Osteoblast (primary cell): ENCODE data around the gene LMTK2. TPM values are rescaled to one million over a fixed set of nuclear protein-coding genes. Genes with fewer than 3 reads are reported as not detected.
A peak's percentile ranks its signal among the peaks of the same experiment; 100 is the strongest.

Experiments
- DNase-seq: peaks from one replicate; pipeline ENCODE4 v3.0.0; 2011; ENCODE audit warnings: low spot score, mixed read lengths; ENCODE audit not compliant: insufficient read length; ENCODE audit errors: missing footprints
- H2AFZ ChIP-seq: 2 replicates; pipeline ENCODE4 v1.6.0; 2011; ENCODE audit warnings: mild to moderate bottlenecking, low read length
- H3K27ac ChIP-seq: 2 replicates; pipeline ENCODE4 v1.5.1; 2011; ENCODE audit warnings: mild to moderate bottlenecking, low read depth, low read length, moderate library complexity
- H3K27me3 ChIP-seq: 2 replicates; pipeline ENCODE4 v1.6.0; 2012; ENCODE audit warnings: mild to moderate bottlenecking, control low read depth, inconsistent platforms, low read length, moderate library complexity; ENCODE audit not compliant: insufficient read depth
- H3K36me3 ChIP-seq: 2 replicates; pipeline ENCODE4 v1.5.1; 2011; ENCODE audit warnings: mild to moderate bottlenecking, low read length, control low read depth, moderate library complexity; ENCODE audit not compliant: insufficient read depth
- H3K4me1 ChIP-seq: 2 replicates; pipeline ENCODE4 v1.5.1; 2011; ENCODE audit warnings: mild to moderate bottlenecking, low read length, control low read depth, moderate library complexity; ENCODE audit not compliant: insufficient read depth
- H3K4me2 ChIP-seq: 2 replicates; pipeline ENCODE4 v1.6.0; 2011; ENCODE audit warnings: mild to moderate bottlenecking, low read length; ENCODE audit not compliant: insufficient read depth
- H3K4me3 ChIP-seq: fragments of 200-600 bp; sonication (generic); 3 replicates; pipeline ENCODE4 v1.5.1; 2012; ENCODE audit warnings: mild to moderate bottlenecking, low read length, inconsistent platforms; ENCODE audit not compliant: insufficient read depth
- H3K79me2 ChIP-seq: 2 replicates; pipeline ENCODE4 v1.6.0; 2012; ENCODE audit warnings: mild to moderate bottlenecking, low read length, control low read depth, inconsistent platforms; ENCODE audit not compliant: insufficient read depth
- H3K9me3 ChIP-seq: 2 replicates; pipeline ENCODE4 v1.5.1; 2011; ENCODE audit warnings: low read depth, low read length, control low read depth
- H4K20me1 ChIP-seq: 2 replicates; pipeline ENCODE4 v1.6.0; 2012; ENCODE audit warnings: mild to moderate bottlenecking, low read length, control low read depth; ENCODE audit not compliant: insufficient read depth
- total RNA-seq: library from RNA; depleted of rRNA; stranded (reverse); fragments of >200 nt; gene quantifications from 2 replicates; pipeline ENCODE4 v1.2.3, GENCODE V29; 2012
- TF ChIP-seq, protein P1 (sequence below): IDR thresholded peaks from 2 replicates; pipeline ENCODE4 v1.5.1; 2011; ENCODE audit warnings: mild to moderate bottlenecking, low read depth, low read length, moderate library complexity; ENCODE audit errors: extremely low read depth

LMTK2 gene
- total RNA-seq, 1 donor = 14.1 TPM

DNA sequence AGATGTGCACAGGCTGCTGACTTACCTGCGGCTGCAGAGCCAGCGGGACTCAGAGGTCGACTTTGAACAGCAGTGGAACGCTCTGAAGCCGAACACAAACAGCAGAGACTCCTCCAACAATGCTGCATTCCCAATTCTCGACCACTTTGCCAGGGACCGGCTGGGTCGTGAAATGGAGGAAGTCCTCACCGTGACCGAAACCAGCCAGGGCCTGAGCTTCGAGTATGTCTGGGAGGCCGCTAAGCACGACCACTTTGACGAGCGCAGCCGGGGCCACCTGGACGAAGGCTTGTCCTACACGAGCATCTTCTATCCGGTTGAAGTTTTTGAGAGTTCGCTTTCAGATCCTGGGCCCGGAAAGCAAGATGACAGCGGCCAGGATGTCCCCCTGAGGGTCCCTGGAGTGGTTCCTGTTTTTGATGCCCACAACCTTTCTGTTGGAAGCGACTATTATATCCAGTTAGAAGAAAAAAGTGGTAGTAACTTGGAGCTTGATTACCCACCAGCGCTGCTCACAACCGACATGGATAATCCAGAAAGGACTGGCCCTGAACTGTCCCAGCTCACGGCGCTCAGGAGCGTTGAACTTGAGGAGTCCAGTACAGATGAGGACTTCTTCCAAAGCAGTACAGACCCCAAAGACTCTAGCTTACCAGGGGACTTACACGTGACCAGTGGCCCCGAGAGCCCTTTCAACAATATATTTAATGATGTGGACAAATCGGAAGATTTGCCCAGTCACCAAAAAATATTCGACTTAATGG is 85.2 kb downstream of the LMTK2 start:
- Histone ChIP-seq H3K9me3 (no peaks in the 10 kb centered on the region), H2AFZ (no peak overlapping the region), H3K27ac (no peak overlapping the region), H3K4me2 (no peak overlapping the region), H3K4me1 (peaks cover 21% of the 10 kb centered on the region), H4K20me1 (no peaks in the 10 kb centered on the region), H3K4me3 (no peak overlapping the region), H3K79me2 (peaks cover 8% of the 10 kb centered on the region), H3K36me3 (peaks cover 10% of the 10 kb centered on the region), H3K27me3 (no peaks in the 10 kb centered on the region)
- DNase-seq = peak; percentile 53
- TF ChIP-seq, protein P1, sequence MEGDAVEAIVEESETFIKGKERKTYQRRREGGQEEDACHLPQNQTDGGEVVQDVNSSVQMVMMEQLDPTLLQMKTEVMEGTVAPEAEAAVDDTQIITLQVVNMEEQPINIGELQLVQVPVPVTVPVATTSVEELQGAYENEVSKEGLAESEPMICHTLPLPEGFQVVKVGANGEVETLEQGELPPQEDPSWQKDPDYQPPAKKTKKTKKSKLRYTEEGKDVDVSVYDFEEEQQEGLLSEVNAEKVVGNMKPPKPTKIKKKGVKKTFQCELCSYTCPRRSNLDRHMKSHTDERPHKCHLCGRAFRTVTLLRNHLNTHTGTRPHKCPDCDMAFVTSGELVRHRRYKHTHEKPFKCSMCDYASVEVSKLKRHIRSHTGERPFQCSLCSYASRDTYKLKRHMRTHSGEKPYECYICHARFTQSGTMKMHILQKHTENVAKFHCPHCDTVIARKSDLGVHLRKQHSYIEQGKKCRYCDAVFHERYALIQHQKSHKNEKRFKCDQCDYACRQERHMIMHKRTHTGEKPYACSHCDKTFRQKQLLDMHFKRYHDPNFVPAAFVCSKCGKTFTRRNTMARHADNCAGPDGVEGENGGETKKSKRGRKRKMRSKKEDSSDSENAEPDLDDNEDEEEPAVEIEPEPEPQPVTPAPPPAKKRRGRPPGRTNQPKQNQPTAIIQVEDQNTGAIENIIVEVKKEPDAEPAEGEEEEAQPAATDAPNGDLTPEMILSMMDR = no peak

DNA sequence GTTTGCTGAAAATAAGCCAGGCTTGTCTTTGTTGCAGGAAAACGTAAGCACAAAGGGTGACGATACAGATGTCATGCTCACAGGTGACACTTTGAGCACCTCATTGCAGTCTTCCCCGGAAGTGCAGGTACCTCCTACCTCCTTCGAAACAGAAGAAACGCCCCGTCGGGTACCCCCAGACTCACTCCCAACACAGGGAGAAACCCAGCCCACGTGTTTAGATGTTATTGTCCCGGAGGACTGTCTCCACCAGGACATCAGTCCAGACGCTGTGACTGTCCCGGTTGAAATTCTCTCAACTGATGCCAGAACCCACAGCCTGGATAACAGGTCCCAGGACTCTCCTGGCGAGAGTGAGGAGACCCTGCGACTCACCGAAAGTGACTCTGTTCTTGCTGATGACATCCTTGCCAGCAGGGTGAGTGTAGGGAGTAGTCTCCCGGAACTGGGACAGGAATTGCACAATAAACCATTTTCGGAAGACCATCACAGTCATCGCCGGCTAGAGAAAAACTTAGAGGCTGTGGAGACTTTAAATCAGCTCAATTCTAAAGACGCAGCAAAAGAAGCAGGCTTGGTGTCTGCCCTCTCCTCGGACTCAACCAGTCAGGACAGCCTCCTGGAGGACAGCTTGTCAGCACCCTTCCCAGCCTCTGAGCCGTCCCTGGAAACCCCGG is 86.3 kb downstream of the LMTK2 start:
- Histone ChIP-seq H3K36me3 (peaks cover 10% of the 10 kb centered on the region), H3K79me2 (peaks cover 17% of the 10 kb centered on the region), H4K20me1 (no peaks in the 10 kb centered on the region), H3K9me3 (no peaks in the 10 kb centered on the region), H2AFZ (peak overlapping the region; percentile 5), H3K4me3 (no peak overlapping the region), H3K27ac (peak overlapping the region; percentile 1), H3K27me3 (no peaks in the 10 kb centered on the region), H3K4me1 (peaks cover 13% of the 10 kb centered on the region), H3K4me2 (no peak overlapping the region)
- peak; percentile 50 for DNase-seq
- TF ChIP-seq, protein P1 = no peak

DNA sequence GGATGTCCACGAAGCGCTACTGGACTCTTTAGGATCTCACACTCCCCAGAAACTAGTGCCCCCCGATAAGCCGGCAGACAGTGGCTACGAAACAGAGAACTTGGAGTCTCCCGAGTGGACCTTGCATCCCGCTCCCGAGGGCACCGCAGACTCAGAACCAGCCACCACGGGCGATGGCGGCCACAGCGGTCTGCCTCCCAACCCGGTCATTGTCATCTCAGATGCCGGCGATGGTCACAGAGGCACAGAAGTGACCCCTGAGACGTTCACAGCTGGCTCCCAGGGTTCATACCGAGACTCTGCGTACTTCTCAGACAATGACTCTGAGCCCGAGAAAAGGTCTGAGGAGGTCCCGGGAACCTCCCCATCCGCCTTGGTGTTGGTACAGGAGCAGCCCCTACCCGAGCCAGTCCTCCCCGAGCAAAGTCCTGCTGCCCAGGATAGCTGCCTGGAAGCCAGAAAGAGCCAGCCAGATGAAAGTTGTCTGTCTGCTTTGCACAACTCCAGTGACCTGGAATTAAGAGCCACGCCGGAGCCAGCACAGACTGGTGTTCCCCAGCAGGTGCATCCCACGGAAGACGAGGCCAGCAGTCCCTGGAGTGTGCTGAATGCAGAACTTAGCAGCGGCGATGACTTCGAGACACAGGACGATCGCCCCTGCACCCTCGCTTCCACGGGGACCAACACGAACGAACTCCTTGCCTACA is 87.0 kb downstream of the LMTK2 start:
- TF ChIP-seq, protein P1 = no peak
- no peak overlapping the region for H3K27ac ChIP-seq
- H3K4me3 ChIP-seq = no peak overlapping the region
- H3K9me3 ChIP-seq = no peaks in the 10 kb centered on the region
- peak; percentile 52 for DNase-seq
- peaks cover 10% of the 10 kb centered on the region for H3K36me3 ChIP-seq
- H4K20me1 ChIP-seq = no peaks in the 10 kb centered on the region
- H3K79me2 ChIP-seq = peaks cover 17% of the 10 kb centered on the region
- peaks cover 13% of the 10 kb centered on the region for H3K4me1 ChIP-seq
- H3K27me3 ChIP-seq = no peaks in the 10 kb centered on the region
- H3K4me2 ChIP-seq = no peak overlapping the region
- no peak overlapping the region for H2AFZ ChIP-seq

DNA sequence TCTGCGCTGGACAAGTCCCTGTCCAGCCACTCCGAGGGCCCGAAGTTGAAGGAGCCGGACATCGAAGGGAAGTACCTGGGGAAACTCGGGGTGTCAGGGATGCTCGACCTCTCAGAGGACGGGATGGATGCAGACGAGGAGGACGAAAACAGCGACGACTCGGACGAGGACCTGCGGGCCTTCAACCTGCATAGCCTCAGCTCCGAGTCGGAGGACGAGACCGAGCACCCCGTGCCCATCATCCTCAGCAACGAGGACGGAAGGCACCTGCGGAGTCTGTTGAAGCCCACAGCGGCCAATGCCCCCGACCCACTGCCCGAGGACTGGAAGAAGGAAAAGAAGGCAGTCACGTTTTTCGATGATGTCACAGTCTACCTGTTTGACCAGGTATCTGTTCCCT is 87.5 kb downstream of the LMTK2 start:
- Histone ChIP-seq H3K27me3 (no peaks in the 10 kb centered on the region), H3K4me1 (peaks cover 13% of the 10 kb centered on the region), H3K27ac (no peak overlapping the region), H3K4me2 (no peak overlapping the region), H2AFZ (no peak overlapping the region), H3K79me2 (peaks cover 17% of the 10 kb centered on the region), H3K36me3 (peaks cover 10% of the 10 kb centered on the region), H3K9me3 (no peaks in the 10 kb centered on the region), H3K4me3 (no peak overlapping the region), H4K20me1 (no peaks in the 10 kb centered on the region)
- TF ChIP-seq, protein P1 = no peak
- DNase-seq = no peak
